MM.1S (cell line): ENCODE measurements around the gene FAM47B.

Experiments
- CTCF ChIP-seq: fragments of 300-600 bp; sonication (generic); IDR thresholded peaks from 2 replicates; pipeline ENCODE4 v1.5.1; 2016; ENCODE audit warnings: antibody characterized with exemption, low read length, mixed read lengths
- EZH2phosphoT487 ChIP-seq: fragments of 300-600 bp; sonication (generic); IDR thresholded peaks from 2 replicates; pipeline ENCODE4 v1.6.1; 2018; ENCODE audit warnings: antibody characterized with exemption, low read length

- TF ChIP-seq CTCF (no peak), EZH2phosphoT487 (no peak)
Observed at GRCh38 chrX:34917146-34917545, 25.4 kb upstream of the FAM47B start.
